Measurements from ENCODE around the gene BABAM2.
"Not testable (repeated sequence)": the region's sequence is repeated elsewhere in the genome, so short reads cannot be mapped to it uniquely, and the experiment has no call there.

The BABAM2 gene

GRCh38 chr2:27890146-27890923 is at the start of gene BABAM2, which contains the start of gene RBKS:
Gene BABAM2 (plus strand): TSS chr2:27890729. CDS start chr2:27894557, 3,828 bp downstream.
Gene RBKS (minus strand): TSS chr2:27890387. CDS start chr2:27890345, 42 bp downstream.
- DNase-seq, result peak; percentile 88

GRCh38 chr2:27842894-27843293 is 47.6 kb upstream of the BABAM2 start:
- no peak for DNase-seq

DNA sequence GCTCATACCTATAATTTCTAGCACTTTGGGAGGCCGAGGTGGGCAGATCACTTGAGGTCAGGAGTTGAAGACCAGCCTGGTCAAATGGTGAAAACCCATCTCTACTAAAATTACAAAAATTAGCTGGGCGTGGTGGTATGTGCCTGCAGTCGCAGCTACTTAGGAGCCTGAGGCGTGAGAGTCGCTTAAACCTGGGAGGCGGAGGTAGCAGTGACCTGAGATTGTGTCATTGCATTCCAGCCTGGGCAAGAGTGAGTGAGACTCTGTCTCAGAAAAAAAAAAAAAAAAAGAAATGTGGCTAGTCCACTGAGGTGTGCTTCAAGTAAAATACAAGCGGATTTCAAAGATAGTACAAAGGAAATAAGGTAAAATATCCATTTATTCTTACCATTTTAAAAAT is 46.5 kb upstream of the BABAM2 start:
- DNase-seq, result no peak

GRCh38 chr2:27844821-27845255 is 45.7 kb upstream of the BABAM2 start:
- DNase-seq, result no peak

DNA sequence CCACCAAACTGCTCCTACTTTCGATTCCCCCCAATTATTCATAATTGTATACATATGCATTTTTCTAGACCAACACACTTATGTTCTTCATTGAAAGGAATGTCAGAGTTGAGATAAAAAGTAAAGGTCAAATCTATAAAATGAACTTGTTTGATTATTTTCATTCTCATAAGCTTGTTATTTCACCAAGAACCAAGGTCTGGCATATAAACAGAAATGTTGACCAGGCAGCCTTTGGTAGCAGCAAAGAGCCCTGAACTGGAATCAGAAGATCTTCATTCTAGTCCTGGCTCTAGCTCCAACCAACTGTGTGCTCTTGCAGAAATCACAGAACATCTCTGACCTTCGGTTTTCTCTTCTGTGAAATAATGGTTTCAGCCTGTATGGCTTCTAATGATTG is 43.2 kb upstream of the BABAM2 start:
- no peak for DNase-seq

- DNase-seq, result no peak
Measured at GRCh38 chr2:27849558-27850205, 40.8 kb upstream of the BABAM2 start.

DNA sequence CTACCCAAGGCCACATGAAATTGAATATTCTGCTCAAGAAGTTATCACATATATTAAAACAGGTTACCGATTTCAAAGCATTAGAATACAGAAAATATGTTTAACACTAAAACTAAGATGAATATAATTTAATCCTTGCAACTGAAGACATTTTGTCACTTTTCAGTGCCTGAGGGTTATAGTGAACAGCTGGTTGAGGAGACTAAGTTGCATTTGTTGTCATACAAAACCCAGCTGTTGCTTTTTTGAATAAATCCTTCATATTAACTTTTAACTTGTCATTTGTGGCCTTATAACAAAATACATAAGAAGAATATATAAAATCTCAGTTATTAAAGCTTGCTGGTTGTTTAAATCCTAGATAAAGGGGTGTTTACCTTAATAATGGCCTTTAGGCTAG is 37.8 kb upstream of the BABAM2 start:
- DNase-seq, result no peak

- DNase-seq, result no peak
Measured at GRCh38 chr2:27854229-27854862, 36.2 kb upstream of the BABAM2 start.

GRCh38 chr2:27855476-27855875 is 35.1 kb upstream of the BABAM2 start:
- DNase-seq, result no peak

DNA sequence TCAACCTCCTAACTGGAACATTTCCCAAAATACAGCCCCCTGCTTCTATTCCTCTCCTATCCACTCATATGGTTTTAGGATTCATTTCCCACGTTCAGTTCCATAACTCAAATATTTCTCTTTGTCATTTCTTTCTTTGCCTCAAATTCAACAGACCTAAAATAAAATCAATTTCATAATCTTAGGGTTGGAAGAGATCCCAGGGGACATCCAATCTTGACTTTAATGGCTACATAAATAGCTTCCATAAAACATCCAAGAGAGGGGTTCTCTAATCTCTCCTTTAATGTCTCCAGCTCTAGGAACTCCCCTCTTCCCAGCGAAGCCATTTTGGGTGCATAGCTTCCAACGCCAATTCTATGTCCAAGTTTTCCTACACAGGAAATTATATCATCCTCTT is 34.1 kb upstream of the BABAM2 start:
- DNase-seq, result no peak

GRCh38 chr2:27856956-27857355 is 33.6 kb upstream of the BABAM2 start:
- DNase-seq, result no peak

DNA sequence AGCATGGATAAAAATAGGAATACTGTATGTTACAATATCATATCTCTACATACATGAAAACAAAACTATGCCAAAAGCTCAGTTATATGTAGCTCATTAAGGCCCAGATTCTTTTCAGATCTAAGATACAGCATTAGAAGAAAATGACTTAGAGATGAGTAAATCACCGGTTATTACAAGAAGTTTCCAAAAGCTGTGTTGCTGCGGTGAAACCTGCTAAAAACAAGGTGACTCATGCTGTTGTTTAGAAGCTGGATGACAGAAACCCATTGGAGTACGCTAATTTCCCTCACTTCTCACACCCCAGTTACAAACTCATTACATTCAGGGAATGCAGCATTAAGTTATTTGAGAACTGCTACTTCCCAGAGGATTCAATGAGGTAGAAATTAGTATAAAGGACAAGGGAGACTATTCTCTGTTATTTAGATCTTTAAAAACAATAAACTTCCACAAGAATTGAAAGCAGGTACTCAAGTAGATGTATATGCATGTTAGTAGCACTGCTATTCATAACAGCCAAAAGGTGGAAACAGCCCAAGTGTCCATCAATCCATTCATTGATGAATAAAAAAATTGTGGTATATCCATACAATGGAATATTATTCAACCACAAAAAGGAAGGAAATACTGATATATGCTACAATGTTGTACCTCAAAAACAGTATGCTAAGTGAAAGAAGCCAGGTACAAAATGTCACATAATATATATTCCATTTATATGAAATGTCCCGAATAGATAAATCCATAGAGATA is 32.9 kb upstream of the BABAM2 start:
- no peak for DNase-seq

DNA sequence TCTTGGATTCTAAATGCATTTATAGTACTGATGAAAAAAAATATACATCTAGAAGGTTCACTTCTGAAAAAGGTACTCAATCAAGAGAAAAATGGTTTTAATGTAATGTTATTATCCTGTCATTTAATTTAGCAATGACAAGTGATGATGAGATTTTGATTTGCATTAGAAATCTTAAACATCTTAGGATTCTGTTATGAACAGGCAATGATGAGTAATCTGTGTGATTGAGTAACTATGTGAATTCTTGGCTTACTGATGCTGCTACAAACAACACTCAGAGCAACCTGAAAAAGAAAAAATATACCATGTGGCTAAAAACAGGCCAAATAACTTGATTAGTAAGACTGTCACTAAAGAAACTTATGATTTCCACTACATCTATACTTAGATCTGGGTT is 30.4 kb upstream of the BABAM2 start:
- no peak for DNase-seq

GRCh38 chr2:27863146-27863545 is 27.4 kb upstream of the BABAM2 start:
- no peak for DNase-seq

DNA sequence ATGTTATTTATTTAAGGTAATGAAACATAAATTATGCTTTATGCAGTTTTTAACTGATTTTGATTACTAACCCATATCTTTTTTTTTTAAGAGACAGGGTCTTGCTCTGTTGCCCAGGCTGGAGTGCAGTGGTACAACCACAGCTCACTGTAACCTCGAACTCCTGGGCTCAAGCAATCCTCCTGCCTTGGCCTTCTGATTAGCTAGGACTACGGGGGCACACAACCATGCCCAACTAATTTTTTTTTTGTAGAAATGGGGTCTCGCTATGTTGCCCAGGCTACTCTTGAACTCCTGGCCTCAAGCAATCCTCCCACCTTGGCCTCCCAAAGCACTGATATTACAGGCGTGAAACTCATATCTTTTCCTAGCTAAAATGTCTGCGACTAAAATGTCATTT is 26.6 kb upstream of the BABAM2 start:
- not testable (repeated sequence) for DNase-seq

- no peak for DNase-seq
Measured at GRCh38 chr2:27866237-27866636, 24.3 kb upstream of the BABAM2 start.

DNA sequence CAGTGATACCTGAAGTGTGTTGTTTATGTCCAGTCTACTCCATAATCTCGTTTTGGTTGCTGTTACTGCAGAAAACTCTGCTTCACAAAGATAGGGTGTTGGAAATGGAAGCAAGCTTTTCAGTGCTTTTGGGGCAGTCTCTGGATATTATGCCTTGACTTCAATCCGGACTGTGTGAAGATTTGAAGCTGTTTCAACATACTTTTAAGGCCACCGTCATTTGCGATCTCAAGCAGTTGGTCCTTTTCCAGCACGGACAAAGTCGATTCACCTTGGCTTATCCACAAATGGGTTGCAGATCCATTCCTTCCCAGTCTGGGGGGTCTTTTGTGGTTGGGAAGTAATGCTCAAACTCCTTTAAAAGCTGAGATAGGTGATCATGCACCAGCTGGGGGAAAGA is 20.8 kb upstream of the BABAM2 start:
- DNase-seq, result no peak

DNA sequence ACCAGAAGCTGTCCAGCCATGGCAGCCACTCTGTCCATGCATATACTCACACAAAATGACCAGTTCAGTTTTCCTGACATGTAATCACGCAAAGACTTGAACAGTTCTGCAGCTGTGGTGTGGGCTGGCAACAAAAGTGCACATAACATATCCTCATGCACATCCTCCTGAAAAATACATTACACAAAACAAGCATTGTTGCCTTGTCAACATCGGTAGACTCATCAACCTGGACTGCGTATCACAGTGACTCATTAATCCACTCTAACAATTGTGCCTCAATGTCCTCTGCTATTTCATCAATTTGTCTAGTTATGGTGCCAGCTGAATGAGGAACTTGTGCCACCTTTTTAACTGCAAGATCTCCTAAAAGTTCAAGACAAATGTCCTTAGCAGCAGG is 19.8 kb upstream of the BABAM2 start:
- DNase-seq, result no peak

DNA sequence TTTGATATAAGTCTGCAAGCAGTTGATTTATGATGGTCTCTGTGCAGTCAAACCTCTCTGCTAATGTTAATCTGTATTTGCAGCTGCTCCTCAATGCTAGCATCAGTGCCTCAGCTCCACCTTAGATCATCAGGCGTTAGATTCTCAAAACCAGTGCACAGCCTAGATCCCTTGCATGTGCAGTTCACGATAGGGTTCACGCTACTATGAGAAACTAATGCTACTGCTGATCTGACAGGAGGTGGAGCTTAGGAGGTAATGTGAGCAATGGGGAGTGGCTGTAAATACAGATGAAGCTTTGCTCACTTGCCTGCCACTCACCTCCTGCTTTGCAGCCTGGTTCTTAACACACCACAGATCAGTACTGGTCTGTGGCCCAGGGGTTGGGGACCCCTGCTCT is 18.7 kb upstream of the BABAM2 start:
- DNase-seq, result no peak

GRCh38 chr2:27873091-27873490 is 17.4 kb upstream of the BABAM2 start:
- no peak for DNase-seq

DNA sequence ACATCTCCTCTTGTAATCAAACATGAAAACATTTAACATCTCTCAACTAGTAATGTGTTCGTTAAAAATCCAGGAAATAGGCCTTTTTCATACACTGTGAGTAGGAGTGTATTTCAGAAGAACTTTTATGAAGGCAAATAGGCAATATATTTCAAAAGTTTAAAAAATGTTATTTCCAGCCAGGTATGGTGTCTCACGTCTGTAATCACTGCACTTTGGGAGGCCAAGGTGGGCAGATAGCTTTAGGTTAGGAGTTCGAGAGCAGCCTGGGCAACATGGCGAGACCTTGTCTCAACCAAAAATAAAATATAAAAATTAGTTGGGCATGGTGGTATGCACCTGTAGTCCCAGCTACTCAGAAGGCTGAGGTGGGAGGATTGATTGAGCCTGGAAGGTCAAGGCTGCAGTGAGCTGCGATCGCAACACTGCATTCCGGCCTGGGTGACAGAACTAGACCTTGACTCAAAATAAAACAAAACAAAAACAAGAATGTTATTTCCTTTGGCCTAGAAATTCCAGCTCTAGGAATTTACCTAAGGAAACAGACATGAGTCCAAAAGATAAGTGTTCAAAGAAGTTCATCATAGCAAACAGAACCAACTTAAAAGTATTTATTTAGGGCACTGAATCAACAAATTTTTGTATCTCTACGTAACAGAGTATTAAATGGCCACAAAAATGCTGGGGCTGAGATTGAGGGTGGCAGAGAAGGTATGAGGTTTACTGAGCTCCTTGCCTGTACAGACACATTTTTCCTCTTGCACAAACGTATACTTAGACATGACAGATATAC is 15.2 kb upstream of the BABAM2 start:
- no peak for DNase-seq

- no peak for DNase-seq
Measured at GRCh38 chr2:27878825-27879224, 11.7 kb upstream of the BABAM2 start.

Measured in CD4-positive, alpha-beta T cell treated with Interleukin-4 for 4 hours (primary cell).